OCI-LY3 (cell line): ENCODE measurements around the gene TMEM9B.
"Not testable (repeated sequence)": the region's sequence is repeated elsewhere in the genome, so short reads cannot be mapped to it uniquely, and the experiment has no call there.

Experiments
- H2AFZ ChIP-seq: fragments of 200-600, 300-600 bp; shearing (Covaris generic); 2 replicates; pipeline ENCODE4 v1.6.0; 2014; ENCODE audit warnings: antibody characterized with exemption, low read depth, low read length
- H3K27ac ChIP-seq: fragments of 200-600, 300-600 bp; sonication (generic); 2 replicates; pipeline ENCODE4 v1.5.1; 2014; ENCODE audit warnings: mild to moderate bottlenecking, low read length, moderate library complexity, mixed read lengths
- H3K27me3 ChIP-seq: fragments of 200-600, 300-600 bp; sonication (generic); 2 replicates; pipeline ENCODE4 v1.6.1; 2014; ENCODE audit warnings: low read depth, low read length, mixed read lengths
- H3K36me3 ChIP-seq: fragments of 200-600, 300-600 bp; sonication (generic); replicated peaks from 2 replicates; pipeline ENCODE3; 2014; ENCODE audit warnings: low read depth, low read length, mixed read lengths
- H3K4me1 ChIP-seq: fragments of 300-600, 200-600 bp; sonication (generic); 2 replicates; pipeline ENCODE4 v1.6.1; 2014; ENCODE audit warnings: low read length, mixed read lengths
- H3K4me2 ChIP-seq: fragments of 200-600, 300-600 bp; sonication (generic); 2 replicates; pipeline ENCODE4 v1.6.1; 2014; ENCODE audit warnings: low read length, mixed read lengths
- H3K4me3 ChIP-seq: fragments of 300-600, 200-600 bp; sonication (generic); 2 replicates; pipeline ENCODE4 v1.5.1; 2014; ENCODE audit warnings: antibody characterized with exemption, mild to moderate bottlenecking, low read length, moderate library complexity
- H3K79me2 ChIP-seq: fragments of 300-600, 200-600 bp; shearing (Covaris generic); 2 replicates; pipeline ENCODE4 v1.6.1; 2014; ENCODE audit warnings: mild to moderate bottlenecking, low read length, mixed read lengths
- H3K9ac ChIP-seq: fragments of 300-600, 200-600 bp; shearing (Covaris generic); 2 replicates; pipeline ENCODE4 v1.6.0; 2014; ENCODE audit warnings: mild to moderate bottlenecking, low read length, moderate library complexity
- H3K9me3 ChIP-seq: fragments of 200-600, 300-600 bp; shearing (Covaris generic); 2 replicates; pipeline ENCODE4 v1.6.1; 2014; ENCODE audit warnings: low read length, mixed read lengths; ENCODE audit not compliant: insufficient read depth
- H4K20me1 ChIP-seq: fragments of 200-600, 300-600 bp; sonication (generic); 2 replicates; pipeline ENCODE4 v1.6.1; 2016; ENCODE audit warnings: low read length, mixed read lengths; ENCODE audit not compliant: insufficient read depth
- EZH2phosphoT487 ChIP-seq: fragments of 200-600 bp; shearing (Covaris generic); IDR thresholded peaks from 2 replicates; pipeline ENCODE4 v1.6.1; 2018; ENCODE audit warnings: antibody characterized with exemption, mixed run types, low read depth
- TF ChIP-seq, protein P1 (sequence below): fragments of 200-600, 300-600 bp; sonication (generic); IDR thresholded peaks from 2 replicates; pipeline ENCODE4 v1.5.1; 2014; ENCODE audit warnings: antibody characterized with exemption, low read length, low read depth

Gene TMEM9B

DNA sequence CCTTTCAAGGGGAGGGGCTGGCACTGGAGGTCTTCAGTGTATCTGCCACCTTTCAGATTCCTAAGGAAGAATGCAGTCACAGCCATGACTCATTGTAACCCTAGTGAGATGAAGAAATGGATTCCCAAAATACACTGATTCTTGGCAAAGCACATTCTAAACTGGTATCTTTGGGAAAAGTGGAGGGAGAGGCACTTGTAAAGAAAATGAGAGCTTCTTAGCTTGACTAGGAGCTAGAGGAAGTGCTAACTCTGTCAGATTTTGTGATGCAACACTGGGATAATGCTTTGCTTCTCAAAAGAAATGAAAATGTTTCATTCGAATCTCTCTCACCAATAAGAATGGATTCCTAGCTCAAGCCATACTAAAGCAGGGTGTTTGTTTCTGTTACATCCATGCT is 25.2 kb upstream of the TMEM9B start:
- Histone ChIP-seq H3K27ac (no peak overlapping the region), H3K27me3 (peaks cover 6% of the 10 kb centered on the region), H3K79me2 (no peaks in the 10 kb centered on the region), H4K20me1 (no peaks in the 10 kb centered on the region), H3K4me2 (no peak overlapping the region), H3K36me3 (no peaks in the 10 kb centered on the region), H3K4me3 (no peak overlapping the region), H2AFZ (no peak overlapping the region), H3K4me1 (no peaks in the 10 kb centered on the region), H3K9me3 (no peaks in the 10 kb centered on the region), H3K9ac (no peak overlapping the region)
- TF ChIP-seq, protein P1, sequence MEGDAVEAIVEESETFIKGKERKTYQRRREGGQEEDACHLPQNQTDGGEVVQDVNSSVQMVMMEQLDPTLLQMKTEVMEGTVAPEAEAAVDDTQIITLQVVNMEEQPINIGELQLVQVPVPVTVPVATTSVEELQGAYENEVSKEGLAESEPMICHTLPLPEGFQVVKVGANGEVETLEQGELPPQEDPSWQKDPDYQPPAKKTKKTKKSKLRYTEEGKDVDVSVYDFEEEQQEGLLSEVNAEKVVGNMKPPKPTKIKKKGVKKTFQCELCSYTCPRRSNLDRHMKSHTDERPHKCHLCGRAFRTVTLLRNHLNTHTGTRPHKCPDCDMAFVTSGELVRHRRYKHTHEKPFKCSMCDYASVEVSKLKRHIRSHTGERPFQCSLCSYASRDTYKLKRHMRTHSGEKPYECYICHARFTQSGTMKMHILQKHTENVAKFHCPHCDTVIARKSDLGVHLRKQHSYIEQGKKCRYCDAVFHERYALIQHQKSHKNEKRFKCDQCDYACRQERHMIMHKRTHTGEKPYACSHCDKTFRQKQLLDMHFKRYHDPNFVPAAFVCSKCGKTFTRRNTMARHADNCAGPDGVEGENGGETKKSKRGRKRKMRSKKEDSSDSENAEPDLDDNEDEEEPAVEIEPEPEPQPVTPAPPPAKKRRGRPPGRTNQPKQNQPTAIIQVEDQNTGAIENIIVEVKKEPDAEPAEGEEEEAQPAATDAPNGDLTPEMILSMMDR: no peak
- TF ChIP-seq EZH2phosphoT487: no peak

DNA sequence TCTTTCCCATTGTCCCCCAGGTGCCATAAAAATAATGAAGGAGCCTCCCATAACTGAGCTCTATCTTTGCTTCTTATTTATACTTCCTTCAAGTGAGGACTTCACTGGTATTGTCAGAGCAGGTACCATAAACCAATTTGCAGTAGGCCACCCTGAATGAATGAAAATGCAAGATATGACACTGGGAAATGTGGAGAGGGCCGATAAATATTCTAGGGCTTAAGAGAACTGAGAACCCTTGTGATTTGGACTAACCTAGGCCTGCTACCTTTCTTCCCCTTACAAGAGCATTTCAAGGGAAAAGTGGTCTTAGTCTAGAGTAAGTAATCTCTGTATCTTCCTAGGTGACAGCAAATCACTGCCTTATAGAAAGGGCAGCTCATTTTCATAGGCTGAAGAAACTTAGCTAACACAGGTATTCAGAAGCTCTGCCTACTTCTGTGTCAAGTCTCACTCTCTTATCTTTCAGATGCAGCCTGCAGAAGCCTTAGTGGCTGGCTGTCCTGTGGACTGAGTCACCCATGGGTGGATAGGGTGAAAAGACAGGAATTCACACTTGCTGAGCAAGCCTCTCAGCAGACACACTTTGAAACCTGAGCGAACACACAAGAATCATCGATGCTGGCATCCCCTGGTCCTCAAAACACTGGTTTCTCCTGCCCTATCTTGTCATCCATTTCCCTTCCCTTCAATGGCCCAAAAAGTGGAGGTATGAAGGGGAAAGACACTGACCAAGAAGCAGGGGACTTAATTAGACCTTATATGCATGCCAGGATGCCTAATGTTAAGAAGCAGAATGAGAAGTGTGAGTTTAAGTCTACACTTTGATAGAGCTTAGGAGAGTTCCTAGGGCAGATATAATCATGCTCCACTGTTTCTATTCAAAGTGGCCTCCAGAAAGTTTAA is 24.3 kb upstream of the TMEM9B start:
- Histone ChIP-seq H2AFZ (no peak overlapping the region), H3K4me1 (no peaks in the 10 kb centered on the region), H3K36me3 (no peaks in the 10 kb centered on the region), H3K79me2 (no peaks in the 10 kb centered on the region), H3K9me3 (no peaks in the 10 kb centered on the region), H3K9ac (no peak overlapping the region), H3K4me2 (no peak overlapping the region), H3K27me3 (no peaks in the 10 kb centered on the region), H4K20me1 (no peaks in the 10 kb centered on the region), H3K4me3 (no peak overlapping the region), H3K27ac (no peak overlapping the region)
- TF ChIP-seq EZH2phosphoT487: no peak
- TF ChIP-seq, protein P1: no peak

- Histone ChIP-seq H3K27ac (no peak overlapping the region), H3K9ac (no peak overlapping the region), H3K4me1 (no peaks in the 10 kb centered on the region), H3K36me3 (no peaks in the 10 kb centered on the region), H3K4me2 (no peak overlapping the region), H3K9me3 (no peaks in the 10 kb centered on the region), H2AFZ (no peak overlapping the region), H3K4me3 (no peak overlapping the region), H3K27me3 (no peaks in the 10 kb centered on the region), H4K20me1 (no peaks in the 10 kb centered on the region), H3K79me2 (no peaks in the 10 kb centered on the region)
- no peak for TF ChIP-seq EZH2phosphoT487
- TF ChIP-seq, protein P1: no peak
Measured at GRCh38 chr11:8987446-8987845, 23.2 kb upstream of the TMEM9B start.

DNA sequence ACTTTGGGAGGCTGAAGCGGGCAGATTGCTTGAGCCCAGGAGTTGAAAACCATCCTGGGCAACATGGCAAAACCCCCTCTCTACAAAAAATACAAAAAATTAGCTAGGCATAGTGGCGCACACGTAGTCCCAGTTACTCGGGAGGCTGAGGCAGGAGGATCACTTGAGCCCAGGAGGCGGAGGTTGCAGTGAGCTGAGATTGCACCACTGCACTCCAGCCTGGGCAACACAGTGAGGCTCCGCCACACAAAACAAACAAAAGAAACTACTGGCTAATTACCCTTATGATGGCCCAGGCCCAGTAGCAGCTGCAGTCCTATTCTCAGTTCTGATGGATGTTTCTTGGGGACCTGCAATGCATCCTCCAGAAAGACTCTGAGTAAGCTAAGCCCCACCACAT is 22.5 kb upstream of the TMEM9B start:
- not testable (repeated sequence) for H3K4me1 ChIP-seq, H3K9ac ChIP-seq, H4K20me1 ChIP-seq, H3K9me3 ChIP-seq, H2AFZ ChIP-seq, H3K79me2 ChIP-seq, H3K36me3 ChIP-seq, H3K4me2 ChIP-seq, H3K27me3 ChIP-seq, H3K4me3 ChIP-seq, H3K27ac ChIP-seq
